HG03378 (cell line): ENCODE data around the gene IL17B.

Source experiments
- ATAC-seq: cut with Tn5 transposase; IDR thresholded peaks from one replicate; pipeline ENCODE4 v1.9.1; 2021; ENCODE audit warnings: mild to moderate bottlenecking, moderate library complexity; ENCODE audit not compliant: unreplicated experiment

The IL17B gene, protein sequence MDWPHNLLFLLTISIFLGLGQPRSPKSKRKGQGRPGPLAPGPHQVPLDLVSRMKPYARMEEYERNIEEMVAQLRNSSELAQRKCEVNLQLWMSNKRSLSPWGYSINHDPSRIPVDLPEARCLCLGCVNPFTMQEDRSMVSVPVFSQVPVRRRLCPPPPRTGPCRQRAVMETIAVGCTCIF

DNA sequence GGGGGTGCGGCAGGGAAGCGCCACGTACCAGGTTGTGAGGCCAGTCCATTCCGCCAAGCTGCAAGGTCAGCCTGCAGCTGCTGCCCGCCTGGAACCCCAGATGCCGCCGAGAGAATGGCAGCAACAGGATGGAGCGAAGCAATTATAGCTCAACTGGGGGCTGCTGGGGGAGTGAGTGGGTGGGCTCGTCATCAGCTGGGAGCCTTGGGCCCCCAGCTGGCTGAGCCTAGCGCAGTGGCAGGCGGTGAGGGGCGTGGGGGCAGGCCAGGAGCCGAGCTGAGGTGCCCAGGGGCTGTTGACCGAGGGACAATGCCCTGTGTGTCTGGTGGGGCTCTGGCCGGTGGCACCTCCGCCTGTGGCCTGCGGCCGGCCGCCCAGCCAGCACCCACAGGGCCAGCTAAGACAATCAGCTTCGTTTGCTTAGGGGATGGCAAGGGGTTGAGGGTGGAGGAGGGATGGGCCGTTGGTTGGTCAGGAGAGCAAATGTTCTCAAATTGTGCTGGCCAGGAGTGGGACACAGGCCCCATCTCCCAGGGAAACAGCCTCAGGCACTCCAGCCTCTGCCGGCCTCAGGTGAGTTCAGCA, at the start of gene IL17B:
Gene IL17B, minus strand, starts transcription at position 116 of the 585 bp plus-strand sequence. Its CDS starts 67 bp downstream, at position 49.
- no peak for ATAC-seq

DNA sequence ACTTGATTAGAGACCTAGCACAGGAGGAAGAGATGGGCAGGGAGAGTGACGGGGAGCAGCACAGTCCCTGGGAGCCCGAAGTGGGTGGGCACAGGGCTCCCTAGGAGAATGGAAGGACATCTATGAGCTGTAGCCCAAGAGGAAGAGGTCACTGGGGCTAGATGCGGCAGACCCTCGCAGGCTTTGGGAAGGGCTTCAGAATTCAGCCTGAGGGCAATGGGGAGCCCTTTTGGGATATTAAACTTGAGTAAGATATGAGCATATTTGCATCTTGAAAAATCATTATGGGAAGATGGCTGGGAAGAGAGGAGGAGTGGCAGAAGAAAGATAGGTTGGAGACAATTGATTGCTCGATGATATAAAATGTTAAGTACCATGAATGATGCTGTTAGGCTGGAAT, 48.9 kb upstream of the IL17B start:
- ATAC-seq = no peak

DNA sequence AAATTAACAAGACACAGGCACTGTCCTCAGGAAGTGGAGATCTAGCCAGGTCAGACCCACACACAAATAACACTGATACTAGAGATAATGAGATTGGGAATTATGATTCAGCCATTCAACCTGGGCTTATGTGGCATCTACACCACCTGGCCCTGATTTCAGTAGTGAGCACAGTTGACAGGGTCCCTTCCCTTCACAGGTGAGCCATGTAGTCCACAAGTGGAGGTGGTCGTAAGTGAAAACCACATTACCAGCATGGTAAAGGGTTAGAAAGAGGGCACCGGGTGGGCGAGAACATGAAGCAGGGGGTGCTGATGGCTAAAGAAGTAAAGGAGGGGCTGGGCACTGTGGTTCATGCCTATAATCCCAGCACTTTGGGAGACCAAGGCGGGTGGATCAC, 48.3 kb upstream of the IL17B start:
- ATAC-seq = no peak

DNA sequence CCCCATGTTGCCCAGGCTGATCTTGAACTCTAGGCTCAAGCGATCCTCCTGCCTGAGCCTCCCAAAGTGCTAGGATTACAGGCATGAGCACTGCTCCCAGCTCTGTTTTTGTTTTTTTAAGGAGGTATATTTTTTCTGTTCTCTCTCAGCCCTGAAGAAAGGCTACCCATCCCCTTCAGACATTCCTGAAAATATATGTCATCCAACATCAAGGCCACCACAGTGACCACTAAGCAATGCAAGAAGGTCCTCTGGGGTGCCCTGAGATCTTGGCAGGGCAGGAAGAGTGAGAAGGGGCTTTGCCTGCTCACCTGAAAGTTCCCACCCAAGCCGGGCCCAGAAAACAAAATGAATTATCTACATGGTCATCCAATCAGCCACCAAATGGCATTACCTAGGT, 47.8 kb upstream of the IL17B start:
- no peak for ATAC-seq

DNA sequence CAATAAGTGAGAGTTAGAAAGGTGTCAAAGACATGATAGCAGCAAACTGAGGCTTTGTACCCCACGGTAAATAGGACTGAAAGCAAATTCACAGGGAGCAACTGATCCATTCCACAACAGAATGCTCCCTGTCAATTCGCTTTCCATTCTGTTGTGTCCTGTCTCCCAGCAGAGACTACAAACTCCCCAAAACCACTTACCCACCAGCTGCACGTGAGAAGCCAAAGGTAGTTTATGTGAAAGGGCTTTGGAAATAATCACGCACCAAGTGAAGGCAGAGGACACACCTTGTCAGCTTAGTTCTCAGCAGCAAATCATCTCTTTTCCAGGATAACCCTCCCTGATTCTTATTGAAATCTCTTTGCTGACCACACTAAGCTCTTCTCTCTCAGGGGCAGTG, 46.6 kb upstream of the IL17B start:
- no peak for ATAC-seq

DNA sequence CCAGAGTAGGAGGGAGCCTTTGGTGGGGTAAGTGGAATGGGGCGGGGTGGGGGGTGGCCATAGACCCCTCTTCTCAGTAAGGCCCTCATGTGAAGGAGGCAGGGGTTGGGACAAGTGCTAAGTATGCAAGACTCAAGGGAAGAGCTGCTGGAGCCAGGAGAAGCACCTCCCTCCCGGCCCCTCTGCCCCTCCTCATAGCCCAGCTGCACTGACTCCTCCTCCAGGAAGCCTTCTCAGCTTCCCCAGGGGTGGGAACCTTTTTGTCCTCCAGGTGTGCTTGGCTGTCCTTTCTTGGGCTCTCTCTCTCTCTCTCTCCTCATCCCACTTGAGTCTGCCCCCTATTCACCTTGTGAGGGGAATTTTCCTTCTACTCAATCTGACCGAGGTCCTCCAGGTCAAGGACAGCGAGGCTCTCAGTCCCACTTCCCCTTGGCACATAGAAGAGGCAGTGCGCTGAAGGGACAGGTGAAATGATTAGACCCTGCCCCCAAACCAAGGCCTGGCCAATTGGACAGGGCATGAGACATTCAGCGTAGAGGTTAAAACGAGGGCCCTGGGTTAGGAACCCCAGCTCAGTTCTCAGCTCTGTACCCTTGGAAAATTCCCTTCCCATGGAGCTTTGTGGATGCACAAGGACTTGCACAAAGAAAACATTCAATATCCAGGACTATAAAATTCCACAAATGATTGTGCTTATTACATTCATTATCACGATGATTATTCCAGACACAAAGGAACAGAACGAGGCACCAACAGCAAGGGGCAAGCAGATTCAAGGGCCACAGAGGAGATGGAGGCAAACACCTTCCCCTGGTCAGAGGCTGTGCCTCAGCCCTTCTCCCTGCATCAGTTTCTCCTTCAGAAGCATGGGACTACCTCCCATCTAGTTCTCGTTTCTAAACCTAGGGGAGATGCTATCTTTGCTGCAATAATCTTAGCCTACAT, 45.6 kb upstream of the IL17B start:
- no peak for ATAC-seq

DNA sequence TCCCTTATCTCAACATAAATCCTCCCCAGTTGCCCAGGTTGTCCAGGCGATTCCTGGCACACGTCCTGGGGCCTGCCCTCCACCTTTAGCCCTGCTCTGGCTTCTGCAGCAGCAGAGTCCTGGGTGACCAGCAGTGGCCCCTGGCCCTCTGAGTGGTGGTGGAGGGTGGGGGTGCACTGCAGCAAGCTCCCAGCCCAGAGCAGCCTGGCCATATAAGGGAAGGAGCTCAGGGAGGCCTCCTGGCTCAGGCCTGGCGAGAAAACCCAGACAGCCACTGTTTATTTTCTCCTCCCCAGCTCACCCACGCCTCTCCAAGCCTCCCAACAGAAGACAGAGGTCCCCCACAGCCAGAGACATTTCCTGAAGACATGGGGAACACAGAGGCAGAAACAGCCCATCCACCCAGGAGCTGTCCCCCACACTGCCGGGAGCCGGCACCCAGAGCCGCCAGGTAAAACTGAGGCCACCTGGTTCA, 44.7 kb upstream of the IL17B start:
- no peak for ATAC-seq

DNA sequence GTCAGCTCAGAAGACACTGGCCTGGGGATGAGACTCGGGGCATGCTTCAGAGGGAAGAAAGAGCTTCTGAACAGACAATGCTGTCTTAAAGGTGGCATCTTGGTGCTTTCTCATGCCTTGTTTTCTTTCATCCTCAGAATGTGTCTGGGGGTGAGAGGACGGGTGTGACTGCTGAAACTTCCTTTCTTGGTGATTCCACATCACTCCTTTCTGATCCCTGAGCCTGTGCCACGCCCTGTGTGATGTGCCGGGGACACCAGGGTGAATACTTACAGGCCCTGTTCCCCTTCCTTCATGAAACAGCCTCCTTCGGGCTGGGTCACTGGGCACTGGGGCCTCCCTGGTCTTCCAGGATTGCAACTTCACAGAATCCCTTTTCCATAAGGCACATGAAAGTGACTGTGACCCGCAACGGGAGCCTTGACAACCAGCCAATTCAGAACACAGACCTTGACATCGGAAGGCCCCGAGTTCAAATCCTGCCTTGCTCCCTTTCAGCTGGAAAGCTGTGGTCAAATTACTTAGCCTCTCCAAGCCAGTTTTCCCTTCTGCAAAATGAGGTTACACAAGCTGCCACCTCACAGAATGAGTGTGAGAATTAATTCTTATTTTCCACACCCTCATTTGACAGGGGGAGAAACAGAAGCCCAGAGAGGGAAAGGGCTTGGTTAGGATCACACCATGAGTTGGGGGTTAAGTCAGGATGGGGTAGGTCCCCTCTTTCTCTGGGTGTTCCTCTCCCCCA, 44.1 kb upstream of the IL17B start:
- ATAC-seq = no peak

DNA sequence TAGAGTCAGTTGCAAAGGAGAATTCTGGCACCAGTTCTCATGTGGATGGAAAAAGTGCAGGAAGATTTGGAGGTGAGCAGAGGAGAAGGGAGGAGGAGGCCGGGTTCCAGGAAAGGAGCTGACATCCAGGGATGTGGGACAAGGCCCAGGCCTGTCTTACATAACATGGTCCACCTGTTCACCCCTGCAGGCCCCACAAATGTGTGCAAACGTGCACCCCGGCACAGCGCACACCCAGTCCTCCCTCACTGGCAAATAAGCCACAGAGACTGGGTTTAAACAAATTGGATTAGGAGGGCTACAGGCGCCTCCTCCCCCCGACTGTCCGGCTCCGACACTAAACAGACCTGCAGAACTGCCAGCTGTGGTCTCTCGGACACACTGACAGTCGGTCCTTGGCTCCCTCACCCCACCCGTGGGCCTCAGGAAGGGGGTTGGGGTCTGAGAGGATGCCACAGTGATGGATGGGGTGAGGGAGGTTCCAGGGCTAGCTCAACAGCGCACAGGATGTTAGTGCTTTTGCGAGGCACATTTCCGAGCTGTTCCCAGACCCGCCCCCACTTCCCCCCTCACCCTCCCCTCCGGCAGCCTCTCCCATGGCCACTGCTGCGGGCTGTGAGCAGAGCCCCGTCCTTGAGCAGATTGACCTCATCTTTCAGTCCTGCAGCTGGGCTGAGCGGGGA, 43.4 kb upstream of the IL17B start:
- no peak for ATAC-seq

DNA sequence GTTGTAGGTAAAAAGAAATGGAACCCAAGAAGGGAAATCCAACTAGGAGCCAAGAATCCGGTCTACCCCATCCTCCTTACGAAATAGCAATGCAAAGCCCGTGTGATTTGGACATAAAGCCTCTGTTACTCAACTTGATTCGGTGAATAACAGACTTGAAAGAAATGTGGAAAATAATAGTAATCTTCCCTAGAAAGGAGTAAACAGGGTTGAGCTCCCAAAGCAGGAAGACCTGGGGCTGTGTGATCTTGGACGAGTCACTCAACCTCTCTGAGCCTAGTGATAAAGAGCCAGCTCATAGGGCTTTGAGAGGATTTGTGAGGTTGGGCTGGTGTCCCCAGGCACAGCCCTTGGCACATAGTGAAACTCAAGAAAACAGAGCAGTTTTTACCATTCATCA, 42.7 kb upstream of the IL17B start:
- no peak for ATAC-seq

DNA sequence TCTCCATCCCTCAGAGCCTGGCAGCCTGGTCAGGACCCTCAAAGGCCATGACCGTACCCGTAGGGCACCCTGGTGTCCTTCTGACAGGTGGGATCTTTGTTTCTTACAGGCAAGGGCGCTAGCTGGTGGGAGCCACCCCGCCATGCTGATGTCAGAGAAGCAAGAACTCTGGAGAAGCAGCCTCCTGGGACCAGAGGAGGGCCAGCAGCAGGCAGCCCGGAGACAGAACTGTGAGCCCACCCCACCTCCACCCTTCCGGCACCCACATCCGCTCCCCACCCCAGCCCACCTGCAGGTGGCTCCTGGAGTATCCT, 42.2 kb upstream of the IL17B start:
- no peak for ATAC-seq

DNA sequence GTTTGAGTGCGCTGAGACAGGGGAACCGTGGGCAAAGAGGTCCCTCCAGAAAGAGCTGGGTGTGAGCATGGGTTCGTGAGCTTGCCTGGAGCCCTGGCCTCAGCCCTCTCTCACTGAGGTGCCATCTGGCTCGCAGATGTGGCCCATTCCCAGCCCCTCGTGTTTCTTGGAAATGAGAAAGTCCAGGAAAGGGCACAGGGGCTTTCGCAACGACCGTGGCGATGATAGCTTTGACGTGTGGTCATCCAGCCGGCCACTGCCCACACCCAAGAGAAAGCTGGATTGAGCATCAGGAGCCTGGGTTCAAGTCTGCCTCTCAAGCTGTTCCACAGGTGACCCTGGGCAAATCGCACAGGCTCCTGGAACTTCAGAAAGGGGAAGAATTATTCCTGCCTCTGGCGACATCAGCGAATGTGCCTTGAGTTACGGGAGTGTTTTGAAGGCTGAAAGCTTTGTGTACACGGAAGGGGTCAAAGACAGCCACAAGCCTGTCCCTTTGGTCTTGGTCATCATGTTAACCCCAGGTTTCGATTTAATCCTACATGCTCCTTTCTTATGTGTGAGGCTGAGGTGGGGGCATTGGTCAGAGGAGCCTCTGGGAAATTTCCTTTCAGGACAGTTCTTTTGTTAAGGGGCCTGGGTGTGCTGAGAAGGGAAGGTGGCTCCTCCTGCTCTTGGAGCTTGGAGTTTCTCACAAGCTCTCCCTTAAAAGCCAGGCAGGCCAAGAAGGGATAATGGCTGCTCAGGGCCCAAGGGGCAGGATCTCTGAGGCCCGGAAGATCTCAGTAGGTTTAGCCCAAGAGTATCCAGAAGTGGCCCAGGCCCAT, 41.7 kb upstream of the IL17B start:
- no peak for ATAC-seq

DNA sequence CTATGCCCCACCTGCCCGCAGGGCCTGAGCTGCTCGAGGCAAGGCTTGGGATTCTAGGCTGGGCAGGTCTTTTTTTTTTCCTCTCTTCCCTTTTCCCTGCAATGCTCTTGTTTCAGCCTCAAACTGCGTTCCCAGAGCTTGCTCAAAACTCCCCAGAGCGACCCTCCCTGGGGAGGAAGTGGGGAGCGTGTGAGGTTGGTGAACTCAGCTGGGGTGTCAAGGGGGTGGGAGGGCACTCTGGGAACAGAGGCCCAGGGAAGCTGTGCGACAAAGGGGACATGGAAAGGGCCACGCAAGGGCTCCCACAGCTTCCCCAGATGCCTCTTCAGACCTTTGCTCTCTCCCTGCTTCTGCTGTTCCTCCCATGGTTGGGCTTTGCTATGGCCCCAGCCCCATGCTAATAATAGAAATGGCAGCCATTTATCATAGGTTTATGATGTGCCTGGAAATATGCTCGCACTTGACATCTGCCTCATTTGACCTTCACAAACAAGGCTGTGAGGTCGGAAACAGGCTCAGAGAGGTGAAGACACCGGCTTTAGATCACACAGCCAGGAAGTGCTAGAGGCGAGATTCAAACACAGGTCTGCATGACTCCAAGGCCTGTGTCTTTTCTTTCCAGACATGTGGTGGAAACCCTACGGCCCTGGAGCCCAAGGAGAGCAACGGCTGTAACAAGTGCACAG, 40.9 kb upstream of the IL17B start:
- no peak for ATAC-seq

DNA sequence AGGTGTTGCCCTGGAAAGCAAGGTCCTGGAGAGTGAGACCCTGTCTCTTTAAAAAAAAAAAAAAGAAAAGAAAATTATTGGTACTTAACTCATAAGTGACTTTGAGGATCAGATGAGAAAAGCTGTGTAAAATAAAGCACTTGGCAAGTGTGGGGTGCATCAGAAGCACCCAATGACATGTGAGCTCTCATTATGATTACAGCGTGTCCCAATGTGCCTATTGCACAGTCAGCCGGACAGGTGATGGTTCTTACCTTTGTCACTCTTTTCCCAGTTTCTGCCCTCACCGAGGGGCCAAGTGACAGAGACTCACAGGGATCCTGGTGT, 40.4 kb upstream of the IL17B start:
- no peak for ATAC-seq

DNA sequence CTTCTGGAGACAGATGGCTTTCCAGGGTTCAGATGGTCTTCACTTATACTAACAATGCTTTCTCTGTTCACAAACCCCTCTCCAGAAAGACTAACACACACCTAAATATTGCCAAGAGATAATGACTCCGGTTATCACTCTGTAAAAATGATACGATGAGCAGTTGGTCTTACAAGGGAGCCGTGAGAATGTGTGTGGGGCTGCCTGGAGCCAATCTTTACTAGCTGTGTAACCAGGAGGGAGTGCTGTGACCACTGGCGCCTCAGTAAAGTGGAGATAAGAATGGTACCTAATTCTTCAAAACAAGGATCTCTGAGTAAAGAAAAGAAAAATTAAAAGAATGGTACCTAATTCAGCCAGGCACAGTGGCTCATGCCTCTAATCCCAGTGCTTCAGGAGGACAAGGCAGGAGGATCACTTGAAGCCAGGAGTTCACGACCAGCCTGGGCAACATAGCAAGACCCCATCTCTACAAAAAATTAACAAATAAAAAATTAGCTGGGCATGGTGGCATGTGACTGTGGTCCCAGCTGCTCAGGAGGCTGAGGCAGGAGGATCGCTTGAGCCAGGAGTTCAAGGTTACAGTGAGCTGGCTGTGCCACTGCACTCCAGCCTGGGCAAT, 39.9 kb upstream of the IL17B start:
- ATAC-seq = no peak

DNA sequence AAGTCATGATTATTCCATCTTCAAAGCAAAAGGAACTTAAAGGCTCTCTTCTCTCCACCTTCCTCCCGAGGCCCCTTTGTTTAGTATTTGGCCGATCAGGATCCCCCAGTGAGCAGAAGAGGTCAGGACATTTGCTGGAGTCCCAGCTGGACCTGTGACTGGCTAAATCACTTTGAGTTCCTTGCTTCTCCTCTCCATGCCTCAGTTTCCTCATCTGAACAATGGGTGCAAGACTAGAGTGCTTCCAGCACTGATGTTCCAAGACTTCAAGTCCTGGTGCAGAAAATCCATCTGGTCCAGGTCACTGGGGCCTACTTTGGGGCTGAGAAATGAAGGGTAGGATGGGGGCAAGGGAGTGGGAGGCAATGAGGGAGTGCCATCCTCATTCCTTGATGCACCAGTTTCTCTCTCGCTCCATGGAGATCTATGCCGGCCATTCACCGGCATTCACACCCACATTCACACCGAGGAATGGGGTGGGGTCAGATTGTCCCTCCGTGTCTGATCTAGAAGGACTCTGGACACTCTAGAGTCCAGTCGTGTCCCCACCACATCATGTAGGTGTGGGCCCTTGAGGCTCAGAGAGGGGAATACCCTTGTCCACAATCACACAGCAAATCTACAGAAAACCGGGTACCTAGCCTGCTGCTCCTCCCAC, 38.7 kb upstream of the IL17B start:
- ATAC-seq = no peak

DNA sequence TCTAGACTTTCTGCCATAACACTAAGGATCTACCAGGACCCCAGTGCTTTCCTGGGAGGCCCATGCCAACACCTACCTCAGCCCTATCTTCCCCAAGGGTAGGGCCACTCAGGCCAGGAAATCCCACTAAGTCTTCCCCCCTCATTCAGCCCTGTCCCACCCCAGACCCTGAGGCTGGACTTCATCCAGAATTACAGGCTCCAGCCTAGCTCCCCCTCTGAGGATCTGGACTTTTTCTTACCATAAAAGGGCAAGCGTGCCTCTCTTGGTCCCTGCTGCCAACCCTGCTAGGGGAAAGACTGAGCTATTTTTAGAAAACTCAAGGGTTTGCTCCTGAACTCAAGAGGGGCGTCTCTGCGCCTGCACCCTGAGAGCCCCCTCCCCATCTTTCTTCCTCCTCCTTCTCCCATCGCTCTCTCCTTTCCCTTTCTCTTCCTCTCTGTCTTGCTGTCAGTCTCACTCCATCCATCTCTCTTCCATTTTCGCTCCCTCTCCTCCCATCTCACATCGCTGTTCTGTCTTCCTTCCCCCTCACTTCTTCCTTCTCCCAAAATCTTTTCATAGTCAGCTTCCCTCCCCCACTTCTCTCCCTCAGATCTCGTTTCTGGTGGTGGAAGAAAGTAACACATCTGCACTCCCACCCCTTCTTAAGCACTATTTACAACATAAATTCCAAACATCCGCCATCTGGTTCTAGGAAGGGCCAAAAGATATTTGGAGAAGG, 38.1 kb upstream of the IL17B start:
- ATAC-seq = no peak
